VCaP (cell line): ENCODE measurements around the gene GCSAML.

Experiments used
- H3K27ac ChIP-seq: fragments of 450-650 bp; 2 replicates; pipeline ENCODE4 v1.5.1; 2017
- TF ChIP-seq, protein P1 (sequence below): fragments of 450-650 bp; conservative IDR thresholded peaks from 2 replicates; pipeline ENCODE4 v1.5.1; 2017; ENCODE audit warnings: mild to moderate bottlenecking, moderate library complexity

The GCSAML gene

DNA sequence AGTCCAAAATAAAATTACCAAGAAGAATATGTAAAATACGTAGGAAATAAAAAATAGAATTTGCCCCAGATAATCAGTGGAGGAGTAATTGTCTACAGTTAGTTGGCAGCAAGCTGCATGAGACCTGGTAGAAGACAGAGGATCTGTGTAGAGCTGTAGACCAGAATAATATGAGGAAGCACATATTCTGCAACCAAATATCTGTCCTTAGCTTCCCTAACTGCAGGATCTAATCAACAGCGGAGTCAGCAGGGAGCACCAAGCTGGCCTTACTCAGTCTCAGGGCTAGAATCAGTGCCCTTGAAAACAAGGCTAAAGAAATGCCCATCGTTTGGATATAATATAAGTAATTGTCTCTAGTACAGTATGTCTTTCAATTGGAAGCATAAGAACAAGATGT lies 6.1 kb upstream of the GCSAML start:
- H3K27ac ChIP-seq: no peak overlapping the region
- TF ChIP-seq, protein P1, sequence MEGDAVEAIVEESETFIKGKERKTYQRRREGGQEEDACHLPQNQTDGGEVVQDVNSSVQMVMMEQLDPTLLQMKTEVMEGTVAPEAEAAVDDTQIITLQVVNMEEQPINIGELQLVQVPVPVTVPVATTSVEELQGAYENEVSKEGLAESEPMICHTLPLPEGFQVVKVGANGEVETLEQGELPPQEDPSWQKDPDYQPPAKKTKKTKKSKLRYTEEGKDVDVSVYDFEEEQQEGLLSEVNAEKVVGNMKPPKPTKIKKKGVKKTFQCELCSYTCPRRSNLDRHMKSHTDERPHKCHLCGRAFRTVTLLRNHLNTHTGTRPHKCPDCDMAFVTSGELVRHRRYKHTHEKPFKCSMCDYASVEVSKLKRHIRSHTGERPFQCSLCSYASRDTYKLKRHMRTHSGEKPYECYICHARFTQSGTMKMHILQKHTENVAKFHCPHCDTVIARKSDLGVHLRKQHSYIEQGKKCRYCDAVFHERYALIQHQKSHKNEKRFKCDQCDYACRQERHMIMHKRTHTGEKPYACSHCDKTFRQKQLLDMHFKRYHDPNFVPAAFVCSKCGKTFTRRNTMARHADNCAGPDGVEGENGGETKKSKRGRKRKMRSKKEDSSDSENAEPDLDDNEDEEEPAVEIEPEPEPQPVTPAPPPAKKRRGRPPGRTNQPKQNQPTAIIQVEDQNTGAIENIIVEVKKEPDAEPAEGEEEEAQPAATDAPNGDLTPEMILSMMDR: no peak

DNA sequence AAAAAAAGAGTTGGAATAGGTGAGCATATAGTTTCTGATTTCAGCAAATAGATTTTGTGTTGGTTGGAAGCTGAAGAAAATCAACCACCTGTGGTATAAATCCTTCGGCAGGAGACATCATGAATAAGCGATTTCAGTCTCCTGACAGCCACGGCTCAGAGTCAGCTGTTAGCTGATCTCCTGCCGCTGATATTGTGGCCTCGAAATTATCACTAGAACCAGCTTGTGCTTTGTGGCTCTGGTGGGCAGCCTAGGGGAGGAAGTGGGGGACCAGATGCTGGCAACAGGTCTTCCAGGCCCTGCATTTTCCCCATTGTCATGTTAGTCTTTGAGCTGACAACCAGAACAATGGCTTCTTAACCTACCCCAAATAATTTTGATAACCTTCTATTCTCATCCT lies 842 bp upstream of the GCSAML start:
- H3K27ac ChIP-seq: no peak overlapping the region
- TF ChIP-seq, protein P1: no peak

GRCh38 chr1:247551721-247552120 lies 2.8 kb downstream of the GCSAML start:
- no peak overlapping the region for H3K27ac ChIP-seq
- TF ChIP-seq, protein P1: no peak

DNA sequence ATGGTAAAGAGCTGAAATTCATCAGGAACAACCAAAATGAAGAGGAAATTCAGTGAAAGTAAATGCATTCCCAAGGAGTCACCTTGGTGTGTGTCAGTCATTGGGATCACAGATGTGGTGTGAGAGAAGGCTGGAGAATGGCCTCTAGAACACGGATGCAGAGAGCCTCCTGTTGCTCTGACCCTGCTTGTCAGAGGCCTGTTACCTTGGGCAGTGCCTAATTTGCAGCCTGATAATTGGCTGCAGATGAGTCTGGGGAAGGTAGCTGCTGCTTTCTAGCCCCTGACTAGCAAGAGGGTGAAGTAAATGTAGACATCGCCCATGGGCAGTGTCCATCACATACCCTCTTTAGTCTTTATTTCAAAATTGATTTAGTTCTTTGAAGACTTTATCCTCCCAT lies 3.3 kb downstream of the GCSAML start:
- no peak overlapping the region for H3K27ac ChIP-seq
- TF ChIP-seq, protein P1: no peak

DNA sequence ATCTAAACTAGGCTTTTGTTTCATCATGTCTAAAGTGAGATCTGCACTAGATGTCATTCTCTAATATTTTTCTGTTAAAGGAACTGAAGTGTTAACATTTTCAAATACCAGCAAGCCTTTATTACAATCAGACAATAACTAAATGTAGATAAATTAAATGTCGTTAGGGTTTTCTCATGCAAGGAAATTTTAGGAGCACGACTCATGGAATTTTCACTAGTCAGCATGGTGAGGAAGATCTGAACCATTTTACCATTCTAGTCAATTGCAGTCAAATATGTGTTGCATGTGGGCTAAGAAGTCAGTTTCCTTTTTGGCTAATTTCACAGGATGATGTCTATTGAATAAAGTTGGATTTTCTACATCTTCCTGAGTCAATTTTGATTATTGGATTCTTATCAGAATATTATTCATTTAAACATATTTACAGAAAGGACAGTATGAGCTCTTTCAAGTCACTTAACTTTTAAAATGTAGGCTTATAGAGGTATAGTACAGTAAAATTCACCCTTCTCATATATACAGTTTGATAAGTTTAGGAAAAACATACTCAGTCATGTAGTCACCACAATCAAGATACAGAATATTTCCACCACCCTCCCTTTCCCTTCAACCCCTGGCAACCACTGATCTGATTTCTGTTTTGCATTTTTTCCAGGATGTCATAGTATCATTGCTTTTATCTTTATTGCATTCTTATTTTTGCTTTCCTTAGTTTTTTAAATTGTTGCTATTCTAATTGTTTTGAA lies 9.2 kb downstream of the GCSAML start:
- TF ChIP-seq, protein P1: no peak
- no peak overlapping the region for H3K27ac ChIP-seq

DNA sequence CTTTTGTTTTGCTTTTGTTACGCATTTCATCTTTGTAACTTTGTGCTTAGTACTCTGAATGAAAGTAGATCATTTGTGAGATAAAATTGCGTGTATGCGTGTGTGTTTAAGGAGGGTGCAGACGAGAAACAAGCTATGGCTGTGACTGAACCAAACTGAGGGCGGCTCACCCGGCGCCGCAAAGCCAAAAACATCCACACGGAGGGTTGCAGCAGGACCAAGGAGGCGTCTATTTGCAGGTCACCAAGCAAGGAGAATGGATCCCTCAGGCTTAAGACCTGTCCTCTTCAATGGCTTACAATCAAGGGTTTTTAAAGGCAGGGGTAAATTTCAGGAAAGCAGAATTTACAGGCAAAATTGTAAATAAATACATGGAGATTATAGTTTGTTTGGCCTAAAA lies 12.8 kb downstream of the GCSAML start:
- no peak overlapping the region for H3K27ac ChIP-seq
- TF ChIP-seq, protein P1: no peak

DNA sequence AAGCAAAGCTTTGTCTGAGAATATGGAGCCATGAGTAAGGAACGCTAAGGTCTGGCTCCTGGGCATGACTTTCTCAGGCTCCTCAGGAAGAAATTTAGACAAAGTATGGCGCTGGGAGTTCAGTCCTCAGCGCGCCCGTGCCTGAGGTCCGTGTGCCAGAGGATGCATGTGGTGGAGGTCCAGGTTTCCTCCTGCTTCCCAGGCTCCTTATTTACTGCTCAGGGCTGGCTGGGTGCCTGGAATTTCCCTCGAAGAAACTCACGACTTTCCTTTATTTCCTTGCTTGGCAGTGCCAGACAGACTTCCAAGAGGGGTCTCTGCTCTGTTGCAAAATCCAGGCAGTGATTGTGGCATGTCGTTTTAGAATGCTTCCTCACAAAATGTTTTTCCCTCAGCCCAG lies 13.3 kb downstream of the GCSAML start:
- TF ChIP-seq, protein P1: no peak

More for the DNA sequence above, 13.3 kb downstream of the GCSAML start:
- H3K27ac ChIP-seq: no peak overlapping the region
